IMR-90 (cell line): ENCODE results near the gene NRARP. TPM values are rescaled to one million over a fixed set of nuclear protein-coding genes. Genes with fewer than 3 reads are reported as not detected.
A peak's percentile ranks its signal among the peaks of the same experiment; 100 is the strongest.

Experiments used
- ATAC-seq: fragments of 200-7000 bp; cut with Tn5 transposase; 2 replicates; pipeline ENCODE4 v1.9.1; 2020; ENCODE audit warnings: low read depth, mild to moderate bottlenecking, moderate library complexity
- BruUV-seq: library from RNA; stranded (reverse); fragments of 400-500 nt; replicated peaks from 2 replicates; lab custom pipeline; 2021; lab: Mats Ljungman, UMichigan
- CTCF ChIA-PET: fragments of 300-600 bp; formaldehyde crosslinking; extraction: SDS; loops from one replicate; lab custom pipeline; 2021; ENCODE audit warnings: antibody characterized with exemption; lab: Yijun Ruan, JAX
- POLR2A ChIA-PET: fragments of 300-600 bp; sonication (Branson Sonifier 250); formaldehyde crosslinking; loops from one replicate; lab custom pipeline; 2022; ENCODE audit warnings: antibody characterized with exemption; ENCODE audit not compliant: unreplicated experiment; lab: Charles Lee
- DNase-seq: peaks from one replicate; pipeline ENCODE4 v3.0.0; 2013
- H2AFZ ChIP-seq: replicated peaks from 2 replicates; pipeline ENCODE3; 2013; ENCODE audit warnings: low read length, mild to moderate bottlenecking; ENCODE audit not compliant: poor library complexity
- H2AK5ac ChIP-seq: 2 replicates; pipeline ENCODE4 v1.6.1; 2013; ENCODE audit warnings: low read depth, low read length, inconsistent platforms
- H2AK9ac ChIP-seq: replicated peaks from 2 replicates; pipeline ENCODE3; 2013; ENCODE audit warnings: mild to moderate bottlenecking, low read depth, low read length, moderate library complexity; ENCODE audit not compliant: poor library complexity
- H2BK120ac ChIP-seq: 2 replicates; pipeline ENCODE4 v1.6.1; 2013; ENCODE audit warnings: low read depth, low read length, inconsistent platforms
- H2BK15ac ChIP-seq: 3 replicates; pipeline ENCODE4 v1.6.1; 2013; ENCODE audit warnings: low read depth, low read length, inconsistent platforms
- H2BK20ac ChIP-seq: 2 replicates; pipeline ENCODE4 v1.6.1; 2013; ENCODE audit warnings: low read depth, mild to moderate bottlenecking, inconsistent platforms, low read length, moderate library complexity
- H2BK5ac ChIP-seq: 2 replicates; pipeline ENCODE4 v1.6.1; 2013; ENCODE audit warnings: mild to moderate bottlenecking, low read depth, low read length, inconsistent platforms; ENCODE audit not compliant: poor library complexity, severe bottlenecking
- H3K14ac ChIP-seq: replicated peaks from 2 replicates; pipeline ENCODE4 v1.6.1; 2013; ENCODE audit warnings: low read depth, low read length, inconsistent platforms
- H3K18ac ChIP-seq: 2 replicates; pipeline ENCODE4 v1.6.1; 2013; ENCODE audit warnings: low read depth, low read length, control low read depth
- H3K23ac ChIP-seq: 2 replicates; pipeline ENCODE4 v1.6.1; 2013; ENCODE audit warnings: low read depth, low read length, inconsistent platforms
- H3K27ac ChIP-seq: 2 replicates; pipeline ENCODE4 v1.5.1; 2013; ENCODE audit warnings: mild to moderate bottlenecking, control low read depth, low read length; ENCODE audit not compliant: insufficient read depth
- H3K27me3 ChIP-seq: 2 replicates; pipeline ENCODE4 v1.6.1; 2013; ENCODE audit warnings: low read length; ENCODE audit not compliant: control insufficient read depth, insufficient read depth
- H3K36me3 ChIP-seq: 2 replicates; pipeline ENCODE4 v1.6.1; 2013; ENCODE audit warnings: low read length, mixed read lengths; ENCODE audit not compliant: control insufficient read depth, insufficient read depth
- H3K4ac ChIP-seq: 2 replicates; pipeline ENCODE4 v1.6.1; 2013; ENCODE audit warnings: low read depth, low read length, inconsistent platforms
- H3K4me1 ChIP-seq: 2 replicates; pipeline ENCODE4 v1.6.1; 2013; ENCODE audit warnings: low read length, mixed read lengths; ENCODE audit not compliant: control insufficient read depth, insufficient read depth
- H3K4me2 ChIP-seq: 2 replicates; pipeline ENCODE4 v1.6.1; 2013; ENCODE audit warnings: low read depth, mild to moderate bottlenecking, control low read depth, low read length, moderate library complexity
- H3K4me3 ChIP-seq: 2 replicates; pipeline ENCODE4 v1.5.1; 2013; ENCODE audit warnings: low read depth, mild to moderate bottlenecking, control low read depth, low read length, moderate library complexity; ENCODE audit not compliant: insufficient read depth
- H3K56ac ChIP-seq: 2 replicates; pipeline ENCODE4 v1.6.1; 2013; ENCODE audit warnings: low read length, inconsistent platforms; ENCODE audit not compliant: insufficient read depth; ENCODE audit errors: extremely low read depth
- H3K79me1 ChIP-seq, 2 experiments: 2 replicates each; pipeline ENCODE4 v1.6.1; 2013; ENCODE audit warnings: low read length in 2 of 2, inconsistent platforms in 1 of 2, low read depth in 1 of 2
- H3K9ac ChIP-seq: 2 replicates; pipeline ENCODE4 v1.6.1; 2013; ENCODE audit warnings: low read depth, low read length, control low read depth
- H3K9me1 ChIP-seq: 2 replicates; pipeline ENCODE4 v1.6.1; 2013; ENCODE audit warnings: low read length, inconsistent platforms; ENCODE audit not compliant: insufficient read depth
- H3K9me3 ChIP-seq: 2 replicates; pipeline ENCODE4 v1.6.1; 2013; ENCODE audit warnings: low read length; ENCODE audit not compliant: control insufficient read depth, insufficient read depth
- H4K20me1 ChIP-seq: 2 replicates; pipeline ENCODE4 v1.6.1; 2013; ENCODE audit warnings: low read length, inconsistent platforms; ENCODE audit not compliant: insufficient read depth
- H4K5ac ChIP-seq: 2 replicates; pipeline ENCODE4 v1.6.1; 2013; ENCODE audit warnings: mild to moderate bottlenecking, low read depth, low read length, control low read depth
- H4K8ac ChIP-seq, 2 experiments: 2 replicates each; pipeline ENCODE4 v1.6.1; 2013; ENCODE audit warnings: low read depth in 2 of 2, low read length in 2 of 2, control low read depth in 1 of 2, inconsistent platforms in 1 of 2
- H4K91ac ChIP-seq: 2 replicates; pipeline ENCODE4 v1.6.1; 2013; ENCODE audit warnings: low read depth, low read length, inconsistent platforms; ENCODE audit not compliant: insufficient read depth
- FOS ChIP-seq: fragments of 150-350 bp; IDR thresholded peaks from 2 replicates; pipeline ENCODE4 v1.6.1; 2016; ENCODE audit warnings: low read depth, low read length
- NFE2L2 ChIP-seq: fragments of 150-350 bp; IDR thresholded peaks from 2 replicates; pipeline ENCODE4 v1.6.1; 2016; ENCODE audit warnings: low read depth, mild to moderate bottlenecking, low read length
- RAD21 ChIP-seq: IDR thresholded peaks from 2 replicates; pipeline ENCODE4 v1.6.1; 2012; ENCODE audit warnings: low read length, improper control_type of control experiment
- RFX5 ChIP-seq: IDR thresholded peaks from 2 replicates; pipeline ENCODE4 v1.8.0; 2012; ENCODE audit warnings: low read depth, mild to moderate bottlenecking, low read length, moderate library complexity
- SMC3 ChIP-seq: fragments of 150-350 bp; IDR thresholded peaks from 2 replicates; pipeline ENCODE4 v1.6.1; 2016; ENCODE audit warnings: low read depth, mild to moderate bottlenecking, antibody characterized with exemption, low read length, moderate library complexity
- WGBS, 2 experiments: methylation state at CpG; one replicate each; pipeline versions ENCODE4 v1.1.5 to v1.1.7; 2013; ENCODE audit warnings: missing lambda C conversion rate in 2 of 2; ENCODE audit not compliant: insufficient read length in 1 of 2; ENCODE audit errors: extremely low coverage in 2 of 2; 5-methylcytosine and 5-hydroxymethylcytosine counted together
- dilution Hi-C: fragments of 300-500 bp; cut with HindIII; formaldehyde crosslinking; loops from one replicate; pipeline ENCODE4 v1.14.3; 2018; ENCODE audit warnings: low sequenced_read_pairs; ENCODE audit not compliant: unreplicated experiment
- in situ Hi-C: fragments of 300-500 bp; cut with MboI; formaldehyde crosslinking; loops from 3 replicates; pipeline ENCODE4 v1.14.3; 2019; ENCODE audit warnings: low sequenced_read_pairs, inconsistent platforms, mixed read lengths
- intact Hi-C: fragments of 100-400 bp; cut with micrococcal nuclease; formaldehyde crosslinking; loops from 2 replicates; pipeline ENCODE4 v1.10.0; 2022
- polyA plus RNA-seq, 3 experiments: library from polyadenylated mRNA; depleted of rRNA; stranded (reverse); fragments of >200 nt; gene quantifications; 2 replicates each; pipeline ENCODE4 v1.2.3, GENCODE V29; 2012; ENCODE audit warnings: low replicate concordance in 1 of 3
- total RNA-seq: library from RNA; depleted of rRNA; stranded (reverse); fragments of >200 nt; gene quantifications from 2 replicates; pipeline ENCODE4 v1.2.3, GENCODE V29; 2012
- TF ChIP-seq, protein P1 (sequence below): conservative IDR thresholded peaks from 2 replicates; pipeline ENCODE4 v1.5.1; 2012; ENCODE audit warnings: mild to moderate bottlenecking, low read depth, low read length, improper control_type of control experiment
- TF ChIP-seq, protein P2 (sequence below): fragments of 150-350 bp; IDR thresholded peaks from 2 replicates; pipeline ENCODE4 v1.6.1; 2016; ENCODE audit warnings: low read depth, mild to moderate bottlenecking, low read length, moderate library complexity, borderline replicate concordance

NRARP gene
- total and polyA plus RNA-seq, 2 of the 4 experiments (the other 2 are of a cell fraction) = 0.15 TPM; not detected in 1

GRCh38 chr9:137305060-137305797, 3.2 kb upstream of the NRARP start:
- peaks cover 6% of the 10 kb centered on the region; the same call in 1 of the 2 replicates for H3K27me3 ChIP-seq
- no peak overlapping the region for H3K4me2 ChIP-seq
- H4K20me1 ChIP-seq = peaks cover 4% of the 10 kb centered on the region; the same call in 1 of the 2 replicates
- H3K79me1 ChIP-seq = no peaks in the 10 kb centered on the region
- no peak overlapping the region for H2BK15ac ChIP-seq
- H2BK5ac ChIP-seq = no peak overlapping the region
- ChIA-PET CTCF (no interaction called here), POLR2A (no interaction called here)
- in situ Hi-C loops (no loop called here), intact Hi-C loops (no loop called here), dilution Hi-C loops (no loop called here)
- H3K4me1 ChIP-seq = peaks cover 3% of the 10 kb centered on the region
- H3K23ac ChIP-seq = no peak overlapping the region
- ATAC-seq (no peak; the same call in 1 of the 2 replicates), DNase-seq (no peak)
- no peak overlapping the region for H4K91ac ChIP-seq
- no TSS peak for BruUV-seq
- H3K9me1 ChIP-seq = no peaks in the 10 kb centered on the region
- H3K56ac ChIP-seq = no peak overlapping the region
- no peak overlapping the region for H2BK20ac ChIP-seq
- H3K9ac ChIP-seq = no peak overlapping the region
- no peak overlapping the region for H3K4ac ChIP-seq
- no peak overlapping the region for H2BK120ac ChIP-seq
- no peak overlapping the region for H4K5ac ChIP-seq
- no peak overlapping the region for H2AK5ac ChIP-seq
- peak overlapping the region; percentile 78 for H2AFZ ChIP-seq
- H3K4me3 ChIP-seq = no peak overlapping the region
- H3K36me3 ChIP-seq = no peaks in the 10 kb centered on the region
- no peak overlapping the region for H3K14ac ChIP-seq
- H3K9me3 ChIP-seq = no peaks in the 10 kb centered on the region
- no peak overlapping the region for H3K18ac ChIP-seq
- H3K27ac ChIP-seq = no peak overlapping the region
- TF ChIP-seq, protein P1, sequence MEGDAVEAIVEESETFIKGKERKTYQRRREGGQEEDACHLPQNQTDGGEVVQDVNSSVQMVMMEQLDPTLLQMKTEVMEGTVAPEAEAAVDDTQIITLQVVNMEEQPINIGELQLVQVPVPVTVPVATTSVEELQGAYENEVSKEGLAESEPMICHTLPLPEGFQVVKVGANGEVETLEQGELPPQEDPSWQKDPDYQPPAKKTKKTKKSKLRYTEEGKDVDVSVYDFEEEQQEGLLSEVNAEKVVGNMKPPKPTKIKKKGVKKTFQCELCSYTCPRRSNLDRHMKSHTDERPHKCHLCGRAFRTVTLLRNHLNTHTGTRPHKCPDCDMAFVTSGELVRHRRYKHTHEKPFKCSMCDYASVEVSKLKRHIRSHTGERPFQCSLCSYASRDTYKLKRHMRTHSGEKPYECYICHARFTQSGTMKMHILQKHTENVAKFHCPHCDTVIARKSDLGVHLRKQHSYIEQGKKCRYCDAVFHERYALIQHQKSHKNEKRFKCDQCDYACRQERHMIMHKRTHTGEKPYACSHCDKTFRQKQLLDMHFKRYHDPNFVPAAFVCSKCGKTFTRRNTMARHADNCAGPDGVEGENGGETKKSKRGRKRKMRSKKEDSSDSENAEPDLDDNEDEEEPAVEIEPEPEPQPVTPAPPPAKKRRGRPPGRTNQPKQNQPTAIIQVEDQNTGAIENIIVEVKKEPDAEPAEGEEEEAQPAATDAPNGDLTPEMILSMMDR = no peak
- no peak for TF ChIP-seq SMC3
- no peak for TF ChIP-seq NFE2L2
- no peak for TF ChIP-seq RAD21
- no peak for TF ChIP-seq RFX5
- TF ChIP-seq FOS = no peak
- TF ChIP-seq, protein P2, sequence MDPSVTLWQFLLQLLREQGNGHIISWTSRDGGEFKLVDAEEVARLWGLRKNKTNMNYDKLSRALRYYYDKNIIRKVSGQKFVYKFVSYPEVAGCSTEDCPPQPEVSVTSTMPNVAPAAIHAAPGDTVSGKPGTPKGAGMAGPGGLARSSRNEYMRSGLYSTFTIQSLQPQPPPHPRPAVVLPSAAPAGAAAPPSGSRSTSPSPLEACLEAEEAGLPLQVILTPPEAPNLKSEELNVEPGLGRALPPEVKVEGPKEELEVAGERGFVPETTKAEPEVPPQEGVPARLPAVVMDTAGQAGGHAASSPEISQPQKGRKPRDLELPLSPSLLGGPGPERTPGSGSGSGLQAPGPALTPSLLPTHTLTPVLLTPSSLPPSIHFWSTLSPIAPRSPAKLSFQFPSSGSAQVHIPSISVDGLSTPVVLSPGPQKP = no peak
- no peak overlapping the region for H4K8ac ChIP-seq
- H2AK9ac ChIP-seq = peak overlapping the region; percentile 16
- 33% methylated on average over 2 of the region's 36 CpGs; no CpG with 5 or more reads in 1 of the 2 experiments for WGBS, 2 experiments
